ENCODE results near the gene NINL.

GRCh38 chr20:25601659-25602058 is 16.3 kb upstream of the NINL start:
- TF ChIP-seq YY1 (IDR thresholded peaks at IDR 0.05; ENCODE audit: insufficient read depth, insufficient read length) (no peak), ZNF274 (IDR thresholded peaks at IDR 0.05; ENCODE audit: low read depth, low read length) (no peak)
